GM21529 (cell line): ENCODE data around the gene PVALB.
A peak's percentile ranks its signal among the peaks of the same experiment; 100 is the strongest.

Experiments used
- ATAC-seq: cut with Tn5 transposase; IDR thresholded peaks from one replicate; pipeline ENCODE4 v1.9.1; 2021; ENCODE audit not compliant: unreplicated experiment

Gene PVALB

DNA sequence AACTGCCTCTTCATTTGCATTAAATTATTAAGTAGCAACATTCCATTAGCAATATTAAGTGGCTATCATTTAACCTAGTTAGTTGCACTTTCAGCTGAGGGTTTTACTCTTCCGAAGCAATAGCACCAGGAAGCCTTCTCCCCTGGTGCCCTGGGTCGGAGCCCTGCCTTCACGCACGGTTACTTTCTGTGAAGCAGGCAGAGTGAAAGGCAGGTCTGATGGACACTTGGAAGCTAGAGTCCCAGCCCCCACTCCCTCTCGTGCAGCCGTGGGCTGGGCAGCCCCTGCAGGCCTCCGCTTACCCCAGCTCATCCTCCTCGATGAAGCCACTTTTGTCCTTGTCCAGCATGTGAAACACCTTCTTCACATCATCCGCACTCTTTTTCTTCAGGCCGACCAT is 2.0 kb downstream of the PVALB start:
- no peak for ATAC-seq

DNA sequence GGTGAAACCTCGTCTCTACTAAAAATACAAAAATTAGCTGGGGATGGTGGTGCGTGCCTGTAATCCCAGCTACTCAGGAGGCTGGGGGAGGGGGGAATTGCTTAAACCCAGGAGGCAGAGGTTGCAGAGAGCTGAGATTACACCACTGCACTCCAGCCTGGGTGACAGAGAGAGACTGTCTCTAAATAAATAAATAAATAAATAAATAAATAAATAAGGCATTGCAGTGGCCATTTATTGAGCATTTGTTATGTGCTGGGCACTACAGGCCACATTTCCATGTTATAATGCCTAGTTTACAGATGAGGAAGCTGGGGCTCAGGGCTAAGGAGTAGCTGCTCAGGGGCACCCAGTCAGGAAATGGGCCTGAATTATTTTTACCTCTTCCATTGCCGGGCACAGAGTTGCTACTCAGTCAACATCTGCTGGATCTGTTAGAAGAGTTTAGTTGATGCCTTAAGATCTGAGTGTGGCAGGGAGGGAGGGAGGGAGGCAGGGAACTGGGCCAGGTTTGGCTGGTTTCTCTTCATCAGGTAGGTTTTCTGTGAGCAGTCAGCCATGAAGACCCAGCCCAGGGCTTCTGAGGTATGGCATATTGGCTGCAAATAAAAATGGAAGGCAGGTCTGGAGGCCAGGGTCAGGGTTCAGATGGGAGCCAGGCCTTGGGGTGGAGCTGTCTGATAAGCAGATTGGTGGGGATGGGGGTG is 5.6 kb downstream of the PVALB start:
- no peak for ATAC-seq

DNA sequence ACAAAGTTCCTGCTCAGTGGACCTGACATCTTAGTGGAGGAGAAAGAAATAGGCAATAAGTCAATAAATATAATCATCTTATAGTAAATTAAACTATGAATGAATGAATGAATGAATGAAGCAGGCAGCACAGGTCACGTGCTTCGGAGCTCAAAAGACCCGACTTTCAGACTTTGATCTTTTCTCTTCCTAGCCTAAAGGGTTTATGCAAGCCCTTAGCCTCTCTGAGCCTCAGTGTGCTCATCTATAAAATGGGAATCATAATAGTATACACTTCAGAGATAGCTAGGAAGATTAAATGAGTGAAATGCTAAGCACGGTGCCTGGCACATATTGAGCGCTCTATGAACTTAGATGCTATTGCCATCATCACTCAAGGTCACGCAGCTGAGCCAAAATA is 7.5 kb downstream of the PVALB start:
- ATAC-seq, result no peak

DNA sequence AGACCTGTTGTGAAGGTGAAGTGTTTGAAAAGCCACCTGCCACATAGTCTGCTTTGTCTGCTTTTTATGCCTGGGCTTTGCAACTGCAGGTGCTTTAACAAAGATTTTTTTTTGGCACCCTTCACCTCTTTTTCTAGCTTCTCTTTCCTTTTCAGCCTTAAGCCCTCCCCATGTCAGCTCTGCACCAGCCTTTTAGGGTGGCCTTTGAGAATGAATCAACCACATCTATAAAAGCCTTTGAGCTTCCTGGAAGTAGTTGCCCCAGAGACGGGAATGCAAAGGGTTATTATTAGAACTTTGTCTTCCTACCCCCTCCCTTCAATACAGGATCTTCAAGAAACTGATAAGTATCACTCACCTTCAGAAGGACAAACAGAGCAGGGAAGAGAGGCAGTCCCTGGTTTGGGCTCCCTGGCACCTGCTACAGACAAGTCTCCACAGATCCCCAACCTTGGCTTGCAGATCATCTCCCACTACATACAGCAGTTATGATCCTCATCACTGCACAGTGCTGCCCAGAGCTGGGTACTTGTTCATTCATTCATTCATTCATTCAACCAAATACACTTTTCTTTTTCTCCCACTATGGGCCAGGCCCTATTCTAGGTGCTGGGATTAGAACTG is 8.0 kb downstream of the PVALB start:
- ATAC-seq, result no peak

DNA sequence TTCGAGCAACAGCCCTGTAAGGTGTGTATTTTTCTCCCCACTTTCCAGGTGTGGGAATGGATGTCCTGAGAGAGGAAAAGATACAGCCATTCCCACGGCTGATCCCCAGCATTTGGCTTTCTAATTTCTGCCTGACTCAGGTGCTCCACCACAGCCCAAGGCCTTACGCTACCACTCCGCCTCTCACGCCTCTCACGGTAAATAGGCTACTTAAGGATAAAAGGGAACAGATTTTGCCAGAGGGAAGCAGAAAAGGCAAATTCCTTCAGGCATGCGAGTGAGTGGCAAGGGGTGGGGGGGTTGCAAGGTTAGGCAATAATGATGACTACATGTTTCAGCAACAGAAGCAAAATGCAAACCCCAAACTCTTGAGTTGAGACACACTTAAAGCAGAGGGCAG is 9.2 kb downstream of the PVALB start:
- ATAC-seq, result no peak

DNA sequence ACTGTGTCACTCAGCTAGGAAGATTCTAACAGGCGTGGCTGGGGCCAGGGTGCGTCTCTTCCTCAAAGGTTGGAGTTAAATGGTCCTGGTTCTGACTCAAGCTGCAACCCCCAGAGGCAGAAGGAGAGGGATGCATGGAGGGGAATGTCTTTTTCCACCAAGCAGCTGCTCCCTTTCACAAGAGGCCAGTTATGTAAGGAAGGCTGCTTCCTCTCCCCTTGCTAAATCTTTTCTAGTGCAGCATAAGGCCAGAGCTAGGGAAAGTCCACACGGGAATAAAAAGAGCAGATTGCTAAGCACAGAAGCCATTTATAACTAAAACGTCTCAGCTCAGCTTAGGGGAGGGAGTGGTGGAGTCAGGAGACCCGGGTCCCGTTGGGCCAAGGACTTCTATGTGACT is 10.0 kb downstream of the PVALB start:
- ATAC-seq, result no peak

DNA sequence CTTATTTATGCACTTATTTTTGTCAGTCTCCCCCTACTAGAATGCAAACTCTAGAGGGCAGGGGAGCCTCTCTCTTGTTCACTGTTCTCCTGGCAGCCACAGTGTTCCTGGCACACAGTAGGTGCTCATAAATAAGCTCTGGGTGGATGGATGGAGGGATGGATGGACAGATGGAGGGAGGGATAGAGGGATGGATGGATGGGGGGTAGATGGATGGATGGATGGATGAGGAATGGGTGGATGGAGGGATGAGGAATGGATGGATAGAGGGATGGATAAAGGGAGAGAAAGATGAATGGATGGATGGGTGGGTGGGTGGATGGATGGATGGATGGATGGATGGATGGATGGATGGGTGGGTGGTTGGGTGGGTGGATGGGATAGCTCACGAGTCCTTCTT is 13.5 kb downstream of the PVALB start:
- no peak for ATAC-seq

DNA sequence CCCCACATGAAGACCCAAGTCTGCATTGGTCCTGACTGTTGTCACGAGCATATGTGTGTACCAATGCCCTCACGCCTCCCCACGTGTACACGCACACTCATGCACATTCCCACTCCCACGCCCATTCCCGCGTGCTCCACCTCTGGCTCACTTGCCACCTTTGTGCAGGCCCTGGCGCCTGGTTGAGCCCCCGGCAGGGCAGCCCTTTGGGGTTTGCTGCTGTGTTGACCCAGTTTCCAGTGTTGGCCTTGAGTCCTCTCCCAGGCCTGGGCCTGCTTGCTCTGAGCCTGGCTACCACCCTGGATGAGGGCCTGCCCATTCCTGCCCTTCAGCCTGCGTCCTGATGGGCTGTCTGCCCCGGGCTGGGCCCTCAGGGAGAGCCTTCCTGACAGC is 18.2 kb downstream of the PVALB start:
- ATAC-seq, result no peak

DNA sequence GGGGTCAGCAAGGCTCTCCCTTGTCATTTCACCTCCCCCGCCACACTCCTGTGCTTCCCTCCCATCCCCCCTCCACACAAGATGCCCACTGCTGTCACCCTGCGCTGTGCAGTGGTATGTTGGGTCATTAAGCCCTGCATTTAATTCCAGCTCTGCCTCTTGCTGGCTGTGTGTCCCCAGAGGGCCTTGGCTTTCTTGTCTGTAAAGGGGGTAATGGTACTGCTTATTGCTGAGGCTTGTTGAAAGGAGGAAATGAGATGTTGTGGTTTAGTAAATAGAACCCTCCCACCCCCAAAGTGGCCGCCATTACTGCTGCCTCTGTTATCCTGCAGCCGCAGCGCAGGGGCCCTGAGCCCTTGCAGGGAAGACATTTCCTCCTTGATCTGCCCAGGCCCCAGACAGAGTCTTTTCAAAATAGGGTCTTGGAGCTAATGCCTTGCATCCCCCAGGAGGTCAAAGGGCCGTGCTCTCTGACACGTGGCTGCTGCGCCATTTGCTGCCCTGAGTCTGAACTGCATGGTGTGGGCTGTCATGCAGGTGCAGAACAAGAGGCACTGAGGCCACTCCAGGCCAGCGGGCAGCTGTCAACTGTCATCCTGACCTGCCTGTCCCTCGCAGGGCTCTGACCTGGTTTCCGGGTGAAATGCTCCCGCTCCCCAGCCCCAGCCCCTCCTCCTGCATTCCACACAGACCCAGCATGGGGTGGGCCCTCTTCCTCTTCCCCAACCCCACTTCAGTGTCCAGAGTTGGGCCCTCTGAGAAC is 18.7 kb downstream of the PVALB start:
- no peak for ATAC-seq

DNA sequence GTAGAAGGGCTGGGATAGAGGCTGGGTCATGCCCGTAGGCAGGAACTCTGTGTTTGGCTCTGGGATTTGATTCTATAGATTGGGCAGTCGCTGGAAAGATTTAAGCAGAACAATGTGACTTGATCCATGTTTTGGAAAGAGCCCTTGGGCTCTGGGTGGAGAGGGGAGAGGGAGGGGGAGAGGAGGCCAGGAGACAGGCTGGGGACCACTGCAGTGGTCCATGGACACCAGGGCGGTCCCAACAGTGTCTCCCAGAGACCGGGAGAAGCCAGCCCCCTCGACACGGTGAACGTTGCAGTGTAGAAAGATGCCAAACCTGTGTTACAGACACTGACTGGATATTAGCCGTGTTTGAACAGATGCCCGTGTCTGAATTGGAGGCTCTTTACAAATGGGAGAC is 19.5 kb downstream of the PVALB start:
- ATAC-seq, result no peak

DNA sequence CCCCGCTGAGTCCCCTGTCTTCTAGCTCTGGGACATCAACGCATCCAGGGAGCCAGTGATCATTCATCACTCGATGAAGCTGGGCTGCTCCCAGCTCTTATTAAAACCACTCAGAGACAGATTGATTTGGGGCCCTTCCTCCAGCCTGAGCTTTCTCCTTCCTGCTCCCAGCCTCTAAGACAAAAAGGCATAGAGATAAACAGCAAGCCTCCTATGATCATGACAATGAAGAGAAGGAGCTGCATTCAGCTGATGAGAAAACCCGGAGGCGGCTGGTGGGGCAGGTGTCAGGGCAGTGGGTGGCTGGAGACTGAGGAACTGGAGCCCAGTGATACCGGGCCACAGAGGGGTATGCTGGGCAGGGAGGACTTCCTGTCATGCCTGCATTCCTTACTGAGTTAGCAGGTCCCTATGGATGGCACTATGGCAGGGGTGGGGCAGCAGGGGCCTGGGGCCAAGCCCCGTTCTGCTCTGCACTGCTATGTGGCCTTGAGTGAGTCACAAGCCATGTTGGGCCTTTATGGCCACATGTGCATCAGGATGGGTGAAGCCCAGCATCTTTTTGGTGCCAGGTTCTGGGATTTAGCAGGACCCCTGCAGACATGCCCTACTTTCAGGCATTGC is 20.2 kb downstream of the PVALB start:
- ATAC-seq, result no peak

DNA sequence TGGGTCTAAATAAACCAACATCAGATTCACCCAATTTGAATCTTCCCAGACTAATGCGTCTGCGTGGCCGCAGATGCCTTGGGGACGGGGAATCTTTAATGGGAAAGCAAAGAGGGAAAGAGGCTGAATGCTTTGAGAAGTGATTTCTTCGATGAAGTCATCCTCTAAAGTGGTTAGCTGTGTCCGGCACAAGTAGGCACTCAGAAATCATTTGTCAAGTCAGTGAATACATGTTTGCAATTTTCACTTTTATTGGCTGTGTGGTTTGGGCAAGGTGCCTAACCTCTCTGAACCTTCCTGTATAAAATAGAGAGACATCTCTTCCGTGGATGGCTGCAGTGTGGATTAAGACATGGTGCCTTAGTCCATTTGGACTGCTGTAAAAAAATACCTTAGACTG is 21.2 kb downstream of the PVALB start:
- no peak for ATAC-seq

DNA sequence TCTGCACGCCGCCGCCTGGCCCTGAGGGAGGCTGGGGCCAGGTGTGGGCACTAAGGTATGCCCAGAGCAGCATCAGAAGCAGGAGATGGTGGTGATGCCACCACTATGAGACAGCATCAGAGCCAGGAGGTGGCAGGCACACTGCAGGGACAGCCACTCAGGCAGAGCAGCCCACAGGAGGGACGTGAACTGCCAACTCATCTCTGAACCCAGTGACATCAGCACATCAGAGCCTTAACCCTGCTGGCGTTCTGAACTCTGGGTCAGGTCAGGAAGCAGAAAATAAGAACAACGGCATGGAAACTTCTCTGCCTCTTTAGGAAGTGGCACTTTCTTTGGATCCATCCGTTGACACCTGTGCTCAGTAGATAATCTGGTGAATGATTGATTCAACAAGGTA is 26.2 kb downstream of the PVALB start:
- peak; percentile 63 for ATAC-seq

DNA sequence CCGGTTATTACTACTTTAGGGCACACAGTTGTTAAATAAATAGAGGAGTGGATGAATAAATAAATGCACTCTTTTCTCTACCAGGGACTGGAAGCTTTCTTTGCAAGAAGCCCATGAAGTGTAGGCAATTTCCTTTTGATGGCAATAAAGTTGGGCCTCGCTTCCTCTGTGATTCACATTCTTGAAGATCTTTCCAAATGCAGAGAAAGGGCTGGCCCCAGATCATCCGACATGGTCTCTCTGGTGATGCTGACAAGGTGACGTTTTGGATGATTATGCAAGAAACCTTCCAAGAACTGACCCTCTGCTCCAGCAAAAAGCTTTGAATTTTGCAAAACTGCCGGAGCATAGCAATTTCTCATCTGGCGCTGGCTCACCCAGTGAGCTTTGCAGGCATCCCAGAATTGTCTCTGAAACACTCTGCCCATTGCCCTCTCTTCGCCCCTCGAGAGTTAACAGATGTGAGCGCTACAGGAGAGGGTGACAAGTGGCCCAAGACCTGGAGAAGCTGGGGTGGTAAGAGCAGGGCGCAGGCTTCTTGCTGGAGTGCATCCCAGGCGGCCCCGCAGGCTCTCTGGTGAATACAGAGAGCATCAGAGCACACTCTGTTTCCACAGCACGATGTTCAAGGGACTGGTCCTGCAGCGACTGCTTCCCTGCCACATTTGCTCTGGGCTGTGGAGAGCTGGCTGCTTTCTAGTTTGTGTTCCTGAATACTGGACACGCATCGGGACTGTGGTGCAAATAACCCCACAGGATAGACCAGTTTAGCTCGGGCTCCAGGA is 29.4 kb downstream of the PVALB start:
- ATAC-seq, result no peak

DNA sequence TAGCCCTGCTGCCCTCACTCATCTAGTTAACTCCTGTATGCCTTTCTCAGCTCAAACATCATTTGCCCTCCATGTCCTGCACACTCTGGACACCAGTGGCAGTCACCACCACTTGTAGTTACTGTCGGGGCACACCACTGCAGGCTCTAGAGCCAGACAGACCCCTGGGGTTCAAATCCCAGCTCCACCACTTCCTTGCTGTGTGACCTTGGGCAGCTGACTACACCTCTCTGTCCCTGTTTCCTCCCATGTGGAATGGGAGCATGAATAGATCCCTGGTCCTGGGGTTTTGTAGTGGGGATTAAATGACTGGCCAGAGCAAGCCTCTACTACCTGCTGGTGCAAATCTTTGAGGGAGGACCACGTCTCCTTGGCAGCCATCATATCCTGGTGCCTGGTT is 33.1 kb downstream of the PVALB start:
- ATAC-seq, result no peak

DNA sequence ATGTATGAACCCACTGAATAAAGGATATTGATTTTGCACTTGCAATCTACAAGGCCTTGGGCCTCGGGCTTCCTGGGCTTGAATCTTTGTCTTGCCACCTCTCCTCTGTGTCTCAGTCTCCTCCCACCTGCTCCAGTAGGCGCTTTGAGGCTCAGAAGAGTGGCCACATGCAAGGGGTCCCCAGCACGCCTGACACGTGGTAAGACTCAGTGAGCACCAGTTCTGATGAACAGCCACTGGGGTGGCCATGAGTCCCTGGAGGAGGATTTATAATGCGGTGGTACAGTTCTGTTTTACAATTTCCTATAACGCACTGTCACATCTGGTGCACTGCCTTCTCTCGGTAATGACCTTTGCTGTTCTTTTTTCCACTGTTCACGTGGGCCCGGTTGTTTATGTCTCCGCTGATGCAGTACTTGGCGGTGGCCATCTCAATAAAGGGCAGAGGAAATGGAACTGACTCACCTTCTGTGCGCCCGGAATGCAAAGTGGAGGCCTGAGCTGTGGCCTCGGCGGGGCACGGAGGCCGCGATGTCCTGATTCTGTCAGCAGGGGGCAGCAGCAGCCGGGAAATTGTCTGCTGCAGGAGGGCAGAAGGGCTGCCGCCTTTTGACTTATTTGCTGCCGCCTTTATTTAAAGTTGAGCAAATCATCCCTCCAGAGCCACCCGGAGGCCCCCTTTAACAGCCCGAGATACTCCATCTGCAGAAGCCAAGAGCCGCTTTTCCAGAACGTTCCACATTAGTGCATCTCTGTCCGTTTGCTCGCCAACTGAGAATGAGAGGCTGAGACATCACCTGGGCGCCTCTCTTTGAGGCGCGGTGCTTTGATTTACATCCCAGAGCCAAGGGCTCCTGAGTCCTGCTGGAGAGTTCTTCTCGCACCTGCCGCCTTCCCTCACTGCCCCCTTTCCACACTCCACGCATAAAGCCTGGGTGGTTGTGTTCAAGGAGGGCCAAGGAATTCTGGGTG is 34.9 kb downstream of the PVALB start:
- ATAC-seq, result peak; percentile 62

DNA sequence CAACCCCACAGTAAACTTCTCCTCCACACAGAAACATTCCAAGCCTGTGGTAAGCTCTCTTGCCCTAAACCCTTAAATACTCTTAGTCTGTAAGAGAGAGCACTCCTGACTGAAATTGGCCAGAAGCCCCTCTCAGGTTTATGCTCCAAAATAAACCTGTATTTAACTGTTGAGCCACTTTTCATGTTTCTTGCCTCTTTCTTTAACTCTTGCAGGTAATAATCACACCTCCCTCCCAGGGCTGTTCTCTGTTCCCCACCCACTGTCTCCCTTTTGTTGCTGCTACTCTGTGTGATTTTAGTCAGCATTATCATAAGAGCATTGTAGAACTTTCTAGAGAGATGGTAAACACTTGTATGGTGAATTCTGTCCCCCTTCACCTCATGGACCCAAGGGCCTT is 38.8 kb downstream of the PVALB start:
- no peak for ATAC-seq

DNA sequence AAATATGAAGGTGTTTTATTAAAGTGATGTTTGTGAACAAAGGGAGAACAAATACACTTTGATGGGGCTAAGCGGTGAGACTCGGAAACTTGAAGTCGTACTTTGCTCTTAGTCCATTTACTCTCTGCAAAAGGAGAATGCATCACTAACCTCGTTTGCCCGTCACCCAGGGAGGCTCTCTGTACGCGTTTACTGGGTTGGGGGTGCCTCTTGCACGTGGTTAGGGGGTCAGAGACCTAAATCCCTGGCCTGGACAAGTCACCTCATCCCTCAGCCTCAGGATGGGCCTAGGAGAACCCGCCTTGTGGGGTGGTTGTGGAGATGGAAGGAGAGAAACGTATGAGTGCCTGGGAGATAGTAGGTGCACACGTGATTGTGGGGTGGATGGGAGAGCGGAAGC is 40.1 kb downstream of the PVALB start:
- no peak for ATAC-seq

DNA sequence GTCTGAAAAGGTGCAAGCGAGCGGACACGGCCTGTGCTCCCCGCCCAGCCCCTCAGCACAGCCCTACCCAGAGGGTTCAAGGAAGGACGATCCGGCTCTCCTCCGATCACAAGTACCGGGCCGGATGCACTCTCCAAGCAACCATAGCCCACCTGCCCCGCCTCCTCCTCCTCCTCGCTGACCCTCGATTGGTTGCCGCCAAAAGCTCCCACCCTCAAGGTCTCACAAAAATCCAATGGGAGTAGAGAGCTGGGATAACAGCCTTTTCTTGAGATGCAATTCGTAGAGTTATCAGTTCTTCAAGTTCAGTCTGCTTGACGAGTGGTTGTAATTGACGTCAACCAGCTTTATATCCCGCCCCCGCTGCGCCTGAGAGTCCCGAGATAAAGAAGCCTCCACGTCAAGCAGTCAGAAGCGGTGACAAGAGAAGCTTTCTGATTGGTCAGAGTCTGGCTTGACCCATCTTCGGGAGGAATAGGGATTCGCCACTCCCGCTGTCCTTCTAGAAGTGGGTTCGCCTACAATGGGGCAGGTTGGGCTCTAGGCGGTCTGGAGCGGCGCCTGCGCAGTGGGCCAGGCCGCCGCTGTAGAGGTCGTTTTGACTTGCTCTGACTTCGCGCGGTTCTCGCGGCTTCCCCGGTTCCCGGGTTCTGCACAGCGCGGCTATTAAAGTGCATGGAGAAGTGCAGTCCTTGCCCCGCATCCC is 40.7 kb downstream of the PVALB start, which contains the start of gene IFT27:
Gene IFT27 (minus strand): TSS at position 156 of the 706 bp plus-strand sequence. CDS start 412 bp downstream, outside the sequence.
- ATAC-seq, result peak; percentile 88
